ENCODE measurements around the gene CPNE4.
"Not testable (repeated sequence)": the region's sequence is repeated elsewhere in the genome, so short reads cannot be mapped to it uniquely, and the experiment has no call there.

CPNE4 gene

DNA sequence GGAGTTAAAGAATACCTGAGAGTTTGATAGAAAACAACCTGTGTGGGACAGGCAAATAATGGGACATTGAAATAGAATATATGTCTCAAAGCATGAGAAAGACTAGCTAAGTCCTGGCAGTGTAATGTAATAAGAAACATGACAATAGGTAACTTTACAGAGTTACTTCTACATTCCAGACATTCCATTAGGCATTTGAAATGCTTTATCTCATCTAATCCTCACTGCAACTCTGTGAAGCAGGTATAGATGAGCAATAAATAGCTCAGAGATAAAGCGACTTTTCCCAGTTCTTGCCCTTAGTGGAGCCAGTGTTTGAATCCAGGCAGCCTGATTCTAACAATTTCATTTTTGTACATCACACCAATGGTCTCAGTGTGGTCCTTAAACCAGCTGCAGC lies 76.8 kb downstream of the CPNE4 start:
- DNase-seq: no peak

GRCh38 chr3:131957511-131957910 lies 77.3 kb downstream of the CPNE4 start:
- no peak for DNase-seq

DNA sequence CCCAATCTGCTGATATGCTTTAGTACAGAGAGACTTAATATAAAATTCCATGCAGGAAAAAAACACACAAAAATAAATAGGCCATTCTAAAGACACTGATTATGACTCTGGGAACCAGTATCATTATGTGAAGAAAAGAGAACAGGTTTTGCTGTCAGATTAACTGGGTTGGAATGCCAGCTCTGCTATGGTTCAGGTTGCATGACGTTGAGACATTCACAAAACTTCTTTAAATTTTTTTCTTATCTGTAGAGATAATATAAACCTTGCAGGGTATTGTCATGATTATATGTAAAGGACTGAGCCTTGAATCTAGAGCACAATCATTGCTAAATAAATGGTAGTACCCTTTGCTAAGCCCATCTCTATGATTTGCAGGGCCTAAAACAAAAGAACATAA lies 86.0 kb downstream of the CPNE4 start:
- DNase-seq: no peak

DNA sequence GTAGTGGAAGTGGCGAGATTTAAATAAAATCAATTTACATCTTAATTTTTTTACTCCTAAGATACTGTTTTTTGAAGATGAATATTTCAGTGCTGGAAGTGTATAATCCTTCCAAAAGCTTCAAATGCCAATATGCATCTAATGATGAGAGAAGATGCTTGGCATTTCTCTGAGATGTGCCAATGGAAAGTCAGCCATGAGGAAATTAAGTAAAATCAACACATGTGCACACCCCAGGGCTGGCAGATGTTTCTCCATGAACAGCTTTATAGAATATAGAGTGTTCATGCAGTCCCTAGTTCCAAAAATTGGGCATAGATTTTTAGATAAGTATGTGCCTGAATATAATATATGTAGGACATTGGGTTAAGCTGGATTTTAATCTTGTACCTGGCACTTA lies 90.1 kb downstream of the CPNE4 start:
- DNase-seq: no peak

DNA sequence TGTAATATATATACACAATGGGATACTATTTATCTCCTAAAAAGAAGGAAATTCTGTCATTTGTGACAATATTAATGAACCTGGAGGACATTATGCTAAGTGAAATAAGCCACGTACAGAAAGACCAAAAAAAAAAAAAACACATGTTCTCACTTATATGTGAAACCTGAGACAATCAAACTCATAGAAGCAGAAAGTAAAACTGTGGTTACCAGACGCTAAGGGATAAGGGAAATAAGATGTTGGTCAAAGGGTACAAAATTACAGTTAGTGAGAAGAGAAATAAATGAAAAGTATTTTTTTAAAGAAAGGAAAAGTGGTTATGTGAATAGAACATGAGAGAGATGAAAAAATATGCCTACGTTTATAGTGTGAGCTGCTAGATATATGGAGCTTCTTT lies 101.1 kb downstream of the CPNE4 start:
- no peak for DNase-seq

- no peak for DNase-seq
Observed at GRCh38 chr3:131928593-131928992, 106.2 kb downstream of the CPNE4 start.

GRCh38 chr3:131925571-131925970 lies 109.2 kb downstream of the CPNE4 start:
- DNase-seq: no peak

DNA sequence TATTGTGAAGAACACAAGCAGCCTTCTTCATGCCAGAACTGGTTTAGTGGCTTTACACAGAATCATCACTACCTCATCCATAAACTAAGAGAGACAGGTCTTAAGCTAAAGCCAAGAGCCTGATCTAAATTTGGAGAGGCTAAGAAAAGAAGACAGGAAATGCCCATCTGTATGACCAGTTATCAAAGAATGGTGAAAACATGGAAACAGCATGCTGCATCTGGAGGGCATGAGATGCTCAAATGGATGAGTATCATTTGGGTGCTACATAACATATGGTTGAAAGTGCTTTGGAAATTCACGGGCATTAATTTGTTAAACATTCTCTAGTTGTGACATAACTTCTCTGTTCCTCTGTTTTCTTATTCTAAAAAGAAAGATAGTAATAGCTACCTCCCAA lies 112.5 kb downstream of the CPNE4 start:
- DNase-seq: no peak

DNA sequence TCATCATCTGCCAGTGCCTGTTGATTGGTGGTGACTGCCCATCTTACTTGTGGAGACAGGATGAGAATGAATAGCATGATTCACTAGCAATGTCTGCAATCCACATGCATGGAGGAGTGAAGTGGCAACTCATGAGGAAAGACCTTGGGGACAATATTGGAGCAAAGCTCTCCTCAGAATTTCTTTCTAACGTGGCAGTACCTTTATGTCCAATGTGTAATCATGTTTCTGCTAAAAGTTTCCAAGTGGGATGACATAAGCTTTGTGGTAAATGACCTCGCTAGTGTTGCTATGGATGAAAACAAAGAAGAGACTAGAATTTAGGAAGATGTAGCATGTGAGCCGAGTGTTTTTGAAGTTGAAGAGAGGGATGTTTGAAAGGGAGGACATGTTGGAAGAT lies 117.8 kb downstream of the CPNE4 start:
- no peak for DNase-seq

GRCh38 chr3:131914090-131914691 lies 120.6 kb downstream of the CPNE4 start:
- DNase-seq: no peak

DNA sequence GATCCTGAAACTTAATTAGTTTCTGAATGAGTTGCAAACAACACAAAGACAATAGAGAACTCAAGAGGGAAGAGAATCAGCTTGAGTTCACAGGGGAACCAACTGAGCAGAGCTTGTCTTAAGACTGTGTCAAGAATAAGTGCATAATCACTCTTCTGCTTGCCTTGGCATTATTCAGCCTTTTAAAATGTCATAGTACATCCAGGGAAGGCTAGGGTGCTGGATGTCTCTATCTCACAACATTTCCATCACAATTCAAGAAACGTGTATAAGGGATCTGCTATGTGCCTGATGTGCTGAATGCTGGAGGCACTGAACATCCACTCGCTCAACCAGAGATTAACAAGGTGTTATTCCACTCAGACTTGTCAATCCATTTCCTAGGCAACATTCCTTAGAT lies 122.6 kb downstream of the CPNE4 start:
- no peak for DNase-seq

- no peak for DNase-seq
Observed at GRCh38 chr3:131907796-131908195, 127.0 kb downstream of the CPNE4 start.

DNA sequence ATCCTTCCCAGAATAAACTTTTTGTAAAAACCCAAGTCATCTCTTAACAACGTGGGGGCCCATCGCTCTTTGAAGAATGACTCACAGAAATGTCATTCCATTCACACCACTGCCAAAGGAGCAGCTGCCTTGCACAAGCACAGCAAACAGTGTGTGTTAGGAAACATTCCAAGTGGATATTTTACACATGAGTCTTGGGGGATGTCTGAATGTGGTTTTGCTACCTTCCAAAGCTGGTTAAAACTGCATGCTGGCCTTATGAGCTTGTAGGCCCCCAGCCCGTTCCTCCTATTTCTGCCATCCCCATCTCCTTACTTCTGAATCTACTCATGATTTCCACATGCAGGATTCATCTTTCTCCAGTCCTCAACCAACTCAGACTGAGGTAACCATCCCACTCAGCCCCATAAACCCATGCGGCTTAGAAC lies 130.8 kb downstream of the CPNE4 start:
- DNase-seq: no peak

- no peak for DNase-seq
Observed at GRCh38 chr3:131901686-131902085, 133.1 kb downstream of the CPNE4 start.

DNA sequence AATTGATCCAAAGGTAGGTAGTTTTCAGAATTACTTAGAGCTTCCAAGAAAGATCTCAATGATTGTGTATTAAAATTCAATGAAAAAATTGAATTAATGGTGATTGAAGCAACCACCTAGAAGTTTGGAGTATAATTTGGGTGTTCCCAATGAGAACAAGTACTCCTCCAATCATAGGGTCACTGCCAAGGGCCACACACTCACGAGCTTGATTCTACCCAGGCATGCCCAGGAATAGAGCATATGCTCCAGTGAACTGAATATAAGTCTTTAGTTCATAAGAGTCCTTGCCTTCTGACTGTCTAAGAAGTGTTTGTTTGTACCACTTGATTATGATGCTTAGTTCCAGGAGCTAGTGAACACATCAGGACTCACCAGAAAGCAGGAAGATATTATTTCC lies 133.9 kb downstream of the CPNE4 start:
- DNase-seq: no peak

DNA sequence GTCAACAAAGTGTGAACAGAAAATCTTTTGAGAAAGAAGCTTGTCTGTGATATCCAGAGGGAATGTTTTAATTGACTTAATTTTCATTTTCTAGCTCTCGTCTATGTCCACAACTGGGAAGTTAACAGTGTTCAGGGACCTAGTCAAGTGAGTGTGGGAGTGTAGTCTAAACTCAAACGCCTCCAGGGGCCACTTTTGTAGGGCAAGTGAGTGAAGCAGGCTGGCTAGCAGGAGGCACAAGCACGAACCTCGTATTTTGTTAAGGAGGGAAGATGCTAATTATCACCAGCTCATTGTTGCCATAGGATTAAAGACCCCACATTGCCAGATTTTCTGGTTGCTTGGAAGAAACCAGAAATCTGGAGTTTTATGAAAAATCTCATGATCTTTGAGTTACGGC lies 135.8 kb downstream of the CPNE4 start:
- no peak for DNase-seq

- no peak for DNase-seq
Observed at GRCh38 chr3:131898346-131898745, 136.5 kb downstream of the CPNE4 start.

DNA sequence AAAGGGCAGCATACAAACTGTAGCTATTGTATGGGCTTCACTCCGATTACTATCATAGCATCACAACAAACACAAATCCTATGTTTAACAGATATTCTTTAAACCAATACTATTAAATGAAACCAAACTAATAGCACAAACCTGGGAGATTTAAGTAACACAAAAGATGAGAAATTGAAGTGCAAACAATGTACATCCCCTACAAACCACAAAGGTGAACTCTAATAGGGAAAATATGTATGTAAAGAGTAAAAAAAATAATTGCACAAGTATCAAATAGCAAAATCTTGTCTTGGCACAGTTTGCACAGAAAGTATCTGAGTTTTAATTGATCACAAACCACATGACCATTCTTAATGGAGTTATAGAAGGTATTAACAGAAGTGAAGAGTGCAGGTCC lies 138.5 kb downstream of the CPNE4 start:
- DNase-seq: no peak

- DNase-seq: no peak
Observed at GRCh38 chr3:131895766-131896165, 139.0 kb downstream of the CPNE4 start.

GRCh38 chr3:131892331-131892730 lies 142.5 kb downstream of the CPNE4 start:
- DNase-seq: no peak

- DNase-seq: not testable (repeated sequence)
Observed at GRCh38 chr3:131885871-131886270, 148.9 kb downstream of the CPNE4 start.

DNA sequence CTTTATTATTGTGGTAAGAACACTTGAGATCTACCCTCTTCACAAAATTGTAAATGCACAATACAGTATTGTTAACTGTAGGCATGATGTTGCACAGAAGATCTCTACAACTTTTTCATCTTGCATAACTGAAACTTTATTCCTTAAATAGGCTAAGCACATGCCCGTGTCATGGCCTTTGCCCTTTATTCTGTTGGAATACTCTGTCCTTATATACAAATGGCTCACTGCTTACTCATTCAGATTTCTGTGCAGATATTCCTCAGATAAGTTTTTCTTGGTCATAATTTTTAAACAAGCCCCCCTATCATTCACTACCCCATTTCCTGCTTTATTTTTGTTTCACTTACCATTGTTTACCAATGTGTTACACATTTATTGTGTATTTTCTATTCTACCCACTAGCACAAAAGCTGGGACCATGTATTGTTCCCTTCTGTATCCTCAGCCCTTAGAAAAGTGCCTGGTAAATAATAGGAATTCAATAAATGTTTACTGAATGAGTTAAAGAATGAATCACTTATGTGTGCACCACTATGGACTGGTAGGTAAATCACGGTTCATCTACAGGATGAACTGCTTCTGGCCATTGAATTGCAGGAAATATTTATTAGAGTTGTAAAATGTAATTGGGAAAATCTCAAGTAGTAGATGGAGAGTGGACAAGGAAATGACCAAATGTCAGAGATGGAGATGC lies 151.0 kb downstream of the CPNE4 start:
- no peak for DNase-seq

DNA sequence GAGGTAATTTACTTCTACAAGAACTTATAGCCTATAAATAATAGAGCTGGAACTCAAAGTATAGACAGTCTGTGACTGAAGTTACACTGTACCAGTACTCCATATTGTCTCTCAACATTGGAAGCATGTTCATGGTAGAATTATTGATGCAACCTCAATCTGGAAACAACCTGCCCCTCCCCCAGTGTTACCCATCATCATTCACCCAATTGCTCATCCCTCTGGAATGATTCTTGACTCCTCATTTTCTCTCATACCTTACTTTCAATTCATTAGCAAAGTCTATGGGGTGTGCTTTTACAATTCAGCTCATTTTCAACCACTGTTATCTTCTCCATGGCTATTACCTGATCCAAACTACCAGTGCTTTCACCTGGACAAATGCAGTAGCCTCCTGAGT lies 151.7 kb downstream of the CPNE4 start:
- DNase-seq: no peak

GRCh38 chr3:131881777-131882176 lies 153.0 kb downstream of the CPNE4 start:
- DNase-seq: no peak

GRCh38 chr3:131880948-131881347 lies 153.9 kb downstream of the CPNE4 start:
- DNase-seq: no peak
